ENCODE data around the gene SLC30A2.

The SLC30A2 gene

DNA sequence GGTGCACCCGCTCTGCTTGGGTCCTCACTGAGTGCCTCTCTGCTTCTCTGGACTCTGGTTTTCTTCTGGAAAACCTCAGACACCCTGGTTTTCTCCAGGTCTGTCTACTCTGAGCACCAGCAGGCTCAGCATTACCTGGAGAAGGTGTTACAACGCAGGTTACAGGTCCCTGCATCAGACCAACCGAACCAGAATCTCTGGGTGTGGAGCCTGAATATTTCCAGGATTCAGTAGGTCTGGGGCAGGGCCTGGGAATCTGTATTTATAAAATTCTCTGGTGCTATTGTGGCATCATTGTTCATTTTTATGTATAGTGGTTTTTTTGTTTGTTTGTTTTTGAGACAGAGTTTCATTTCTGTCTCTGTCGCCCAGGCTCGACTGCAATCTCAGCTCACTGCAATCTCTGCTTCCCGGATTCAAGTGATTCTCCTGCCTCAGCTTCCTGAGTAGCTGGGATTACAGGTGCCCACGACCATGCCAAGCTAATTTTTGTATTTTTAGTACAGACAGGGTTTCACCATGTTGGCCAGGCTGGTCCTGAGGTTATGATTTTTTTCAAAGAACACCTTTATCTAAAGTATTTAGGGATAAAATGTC lies 1.5 kb upstream of the SLC30A2 start:
- Histone ChIP-seq H3K4me3 (ENCODE audit: low read depth, low read length) (no peak overlapping the region), H3K27me3 (replicated peaks) (peaks cover 61% of the 10 kb centered on the region), H3K36me3 (replicated peaks) (no peaks in the 10 kb centered on the region), H3K27ac (no peak overlapping the region)
- DNase-seq = no peak
- TF ChIP-seq, protein P1, sequence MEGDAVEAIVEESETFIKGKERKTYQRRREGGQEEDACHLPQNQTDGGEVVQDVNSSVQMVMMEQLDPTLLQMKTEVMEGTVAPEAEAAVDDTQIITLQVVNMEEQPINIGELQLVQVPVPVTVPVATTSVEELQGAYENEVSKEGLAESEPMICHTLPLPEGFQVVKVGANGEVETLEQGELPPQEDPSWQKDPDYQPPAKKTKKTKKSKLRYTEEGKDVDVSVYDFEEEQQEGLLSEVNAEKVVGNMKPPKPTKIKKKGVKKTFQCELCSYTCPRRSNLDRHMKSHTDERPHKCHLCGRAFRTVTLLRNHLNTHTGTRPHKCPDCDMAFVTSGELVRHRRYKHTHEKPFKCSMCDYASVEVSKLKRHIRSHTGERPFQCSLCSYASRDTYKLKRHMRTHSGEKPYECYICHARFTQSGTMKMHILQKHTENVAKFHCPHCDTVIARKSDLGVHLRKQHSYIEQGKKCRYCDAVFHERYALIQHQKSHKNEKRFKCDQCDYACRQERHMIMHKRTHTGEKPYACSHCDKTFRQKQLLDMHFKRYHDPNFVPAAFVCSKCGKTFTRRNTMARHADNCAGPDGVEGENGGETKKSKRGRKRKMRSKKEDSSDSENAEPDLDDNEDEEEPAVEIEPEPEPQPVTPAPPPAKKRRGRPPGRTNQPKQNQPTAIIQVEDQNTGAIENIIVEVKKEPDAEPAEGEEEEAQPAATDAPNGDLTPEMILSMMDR (IDR thresholded peaks at IDR 0.05; ENCODE audit: low read depth, low read length, missing control alignments) = no peak
- in situ Hi-C loops (cut with HindIII; ENCODE audit: low pct_ligation_motif_present, low sequenced_read_pairs) = no loop called here

DNA sequence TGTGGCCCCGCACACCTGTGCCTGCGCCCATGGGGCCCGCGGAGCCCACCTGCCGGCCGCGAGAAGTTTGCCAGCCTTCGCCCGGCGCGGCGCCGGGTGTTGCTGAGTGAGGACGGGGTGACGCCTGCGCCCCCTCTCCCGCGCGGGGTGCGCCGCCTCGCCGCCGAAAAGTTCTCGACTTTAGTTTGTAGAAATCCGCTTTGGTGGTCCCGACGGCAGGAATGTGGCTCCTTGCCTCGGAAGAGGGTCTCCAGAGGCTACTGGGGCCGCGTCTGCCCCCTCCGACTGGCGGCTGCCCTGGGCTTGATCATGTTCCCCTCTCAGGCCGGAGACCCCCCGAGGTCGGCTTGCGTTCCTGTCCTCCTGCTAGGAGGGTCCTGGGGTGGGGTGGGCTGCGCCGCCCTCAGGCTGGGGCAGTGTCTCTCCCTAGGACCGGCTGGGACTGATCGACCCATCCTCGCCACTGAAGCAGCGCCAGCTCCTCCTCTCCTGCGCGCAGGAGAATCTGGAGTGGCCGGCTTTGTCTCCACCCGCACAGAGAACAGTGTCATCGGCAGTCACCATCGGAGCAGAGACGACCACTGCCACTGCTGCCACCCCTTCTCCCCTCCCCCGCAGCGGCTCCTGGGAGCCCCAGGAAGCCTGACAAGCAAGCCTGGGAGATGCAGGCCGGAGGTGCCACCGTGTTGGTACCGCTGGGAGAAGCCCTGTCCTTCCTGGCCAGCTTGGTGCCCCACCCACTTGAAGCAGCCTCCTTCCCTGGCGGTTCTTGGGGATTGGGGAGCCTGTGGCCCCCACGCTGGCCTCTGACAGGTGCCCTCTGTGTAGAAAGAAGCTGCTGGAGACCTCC lies 553 bp upstream of the SLC30A2 start:
- TF ChIP-seq, protein P1 (IDR thresholded peaks at IDR 0.05; ENCODE audit: low read depth, low read length, missing control alignments) = no peak
- peaks cover 67% of the 10 kb centered on the region for H3K27me3 ChIP-seq (replicated peaks)
- H3K4me3 ChIP-seq (ENCODE audit: low read depth, low read length) = no peak overlapping the region
- H3K27ac ChIP-seq = no peak overlapping the region
- H3K36me3 ChIP-seq (replicated peaks) = no peaks in the 10 kb centered on the region
- in situ Hi-C loops (cut with HindIII; ENCODE audit: low pct_ligation_motif_present, low sequenced_read_pairs) = no loop called here
- no peak for DNase-seq

DNA sequence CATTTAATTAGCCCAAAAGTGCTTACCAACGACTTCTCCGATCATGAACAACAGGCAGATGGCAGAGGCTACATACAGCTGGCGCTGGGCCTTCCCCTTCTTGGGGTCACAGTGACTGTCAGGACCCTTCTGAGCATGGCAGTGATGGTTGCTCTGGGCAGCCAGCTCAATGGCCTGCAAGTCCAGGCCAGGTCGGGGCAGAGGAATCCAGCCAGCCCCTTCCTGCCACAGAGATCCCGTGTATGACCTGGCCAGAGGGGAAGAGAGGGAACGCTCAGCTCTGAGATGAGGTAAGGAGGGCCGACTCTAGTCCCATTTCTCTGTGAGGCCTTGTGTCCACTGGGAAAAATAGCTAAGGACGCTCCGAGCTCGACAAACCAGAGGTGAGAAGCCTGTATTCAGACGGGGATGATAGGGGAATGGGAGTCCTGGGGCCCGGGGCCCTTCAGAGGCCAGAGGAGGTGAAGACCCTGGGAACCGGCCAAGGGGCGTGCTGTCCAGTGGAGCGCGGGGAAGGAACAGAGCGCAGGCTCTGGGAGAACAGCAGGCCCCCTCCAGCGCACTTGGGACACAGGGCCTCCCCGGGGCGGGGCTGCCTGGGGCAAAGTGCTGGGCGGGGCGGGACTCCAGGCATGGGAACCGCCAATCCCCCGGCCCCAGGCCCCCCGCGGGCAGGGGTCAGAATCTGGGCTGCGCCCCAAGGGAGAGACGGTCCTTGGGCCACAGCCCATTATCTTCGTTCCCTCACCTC lies 772 bp downstream of the SLC30A2 start:
- in situ Hi-C loops (cut with HindIII; ENCODE audit: low pct_ligation_motif_present, low sequenced_read_pairs) = no loop called here
- peaks cover 64% of the 10 kb centered on the region for H3K27me3 ChIP-seq (replicated peaks)

DNA sequence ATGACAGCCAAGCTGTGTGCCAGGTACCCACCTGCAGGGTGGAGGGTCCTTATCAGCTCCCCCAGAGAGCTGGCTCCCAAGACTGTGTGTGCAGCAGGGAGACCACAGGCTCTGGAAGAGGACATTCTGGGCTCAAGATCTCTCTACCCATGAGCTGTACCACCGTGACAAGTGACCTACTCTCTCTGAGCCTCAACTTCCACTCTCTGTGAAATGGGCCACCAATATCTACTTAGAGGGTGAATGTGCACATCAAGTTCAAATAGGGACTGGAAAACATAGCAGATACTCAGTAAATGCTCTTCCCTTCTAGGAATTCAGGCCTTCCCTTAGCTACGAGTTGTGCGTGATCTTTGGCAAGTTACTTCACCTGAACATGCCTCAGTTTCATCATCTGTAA lies 1.5 kb downstream of the SLC30A2 start:
- Histone ChIP-seq H3K4me3 (ENCODE audit: low read depth, low read length) (no peak overlapping the region), H3K27me3 (replicated peaks) (peaks cover 64% of the 10 kb centered on the region), H3K36me3 (replicated peaks) (no peaks in the 10 kb centered on the region), H3K27ac (no peak overlapping the region)
- TF ChIP-seq, protein P1 (IDR thresholded peaks at IDR 0.05; ENCODE audit: low read depth, low read length, missing control alignments) = no peak
- DNase-seq = no peak
- in situ Hi-C loops (cut with HindIII; ENCODE audit: low pct_ligation_motif_present, low sequenced_read_pairs) = no loop called here

More for the DNA sequence above, 772 bp downstream of the SLC30A2 start:
- Histone ChIP-seq H3K36me3 (replicated peaks) (no peaks in the 10 kb centered on the region), H3K27ac (no peak overlapping the region), H3K4me3 (ENCODE audit: low read depth, low read length) (no peak overlapping the region)
- no peak for DNase-seq
- TF ChIP-seq, protein P1 (IDR thresholded peaks at IDR 0.05; ENCODE audit: low read depth, low read length, missing control alignments) = no peak

DNA sequence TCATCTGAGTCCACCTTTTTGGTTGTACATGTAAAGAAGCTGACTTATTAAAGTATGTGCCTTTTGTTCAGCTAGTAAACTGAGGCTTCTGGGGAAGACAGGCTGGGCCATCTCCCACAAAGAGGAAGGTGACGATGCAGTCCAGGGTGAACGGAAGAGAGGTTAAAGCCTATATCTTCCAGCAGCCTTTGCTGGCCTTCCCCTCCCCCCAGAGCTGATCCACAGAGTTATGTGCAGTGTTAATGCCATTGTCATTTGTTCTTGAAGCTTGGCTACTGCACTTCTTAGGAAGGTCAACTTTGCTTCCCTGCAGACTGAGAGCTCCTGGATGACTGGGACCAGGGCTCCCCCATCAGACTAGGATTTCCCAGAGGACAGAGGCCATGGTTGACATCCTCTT lies 2.2 kb downstream of the SLC30A2 start:
- peaks cover 62% of the 10 kb centered on the region for H3K27me3 ChIP-seq (replicated peaks)
- in situ Hi-C loops (cut with HindIII; ENCODE audit: low pct_ligation_motif_present, low sequenced_read_pairs) = no loop called here

More for the DNA sequence above, 2.2 kb downstream of the SLC30A2 start:
- H3K4me3 ChIP-seq (ENCODE audit: low read depth, low read length) = no peak overlapping the region
- no peak overlapping the region for H3K27ac ChIP-seq
- DNase-seq = no peak
- TF ChIP-seq, protein P1 (IDR thresholded peaks at IDR 0.05; ENCODE audit: low read depth, low read length, missing control alignments) = no peak
- no peaks in the 10 kb centered on the region for H3K36me3 ChIP-seq (replicated peaks)
